K562 (cell line): ENCODE results near the gene GIMAP8. TPM values are rescaled to one million over a fixed set of nuclear protein-coding genes. Genes with fewer than 3 reads are reported as not detected.
A peak's percentile ranks its signal among the peaks of the same experiment; 100 is the strongest.

ENCODE experiments used
- ATAC-seq: fragments of 200-7000 bp; cut with Tn5 transposase; 3 replicates; pipeline ENCODE4 v1.9.1; 2020; ENCODE audit warnings: moderate library complexity
- BruUV-seq: library from RNA; stranded (reverse); fragments of 400-500 nt; replicated peaks from 2 replicates; lab custom pipeline; 2021; lab: Mats Ljungman, UMichigan
- CTCF ChIA-PET: fragments of 300-600 bp; formaldehyde crosslinking; extraction: SDS; loops from one replicate; lab custom pipeline; 2021; ENCODE audit warnings: low intra/inter-chr PET ratio; lab: Yijun Ruan, JAX
- POLR2A ChIA-PET: fragments of 300-600, 350-650 bp; sonication (Branson Sonifier 250); formaldehyde crosslinking; extraction: SDS; loops from one replicate; lab custom pipeline; 2021; ENCODE audit warnings: antibody characterized with exemption, inconsistent platforms; lab: Yijun Ruan, JAX
- DNase-seq, 4 experiments: peaks; one replicate each; pipeline versions ENCODE4 v3.0.0 to v3.0.0-alpha.2; 2011 to 2018; ENCODE audit warnings: low spot score in 3 of 4, mixed read lengths in 3 of 4; ENCODE audit errors: extremely low read depth in 1 of 4
- FAIRE-seq: peaks from 2 replicates; lab custom pipeline; 2011; peaks lifted over from hg19 to GRCh38; lab: Jason Lieb, UNC
- H2AFZ ChIP-seq: 2 replicates; pipeline ENCODE4 v1.6.0; 2011; ENCODE audit warnings: low read depth, low read length, control low read depth, inconsistent platforms
- H3K27ac ChIP-seq: fragments of 200-600 bp; 3 replicates; pipeline ENCODE4 v1.8.0; 2011; ENCODE audit warnings: low read depth, mild to moderate bottlenecking, control low read depth, inconsistent platforms, low read length, moderate library complexity, mixed read lengths; ENCODE audit errors: extremely low read depth
- H3K27me3 ChIP-seq, 2 experiments: fragments of 300-600 bp in 1 of 2; 2 replicates in 1 of 2; 3 replicates in 1 of 2; pipeline versions ENCODE4 v1.6.0 to v1.8.0; 2011; ENCODE audit warnings: inconsistent platforms in 2 of 2, low read length in 2 of 2, mild to moderate bottlenecking in 1 of 2, mixed read lengths in 1 of 2, moderate library complexity in 1 of 2; ENCODE audit not compliant: control insufficient read depth in 2 of 2, insufficient read depth in 2 of 2
- H3K36me3 ChIP-seq: fragments of 300-600 bp; 3 replicates; pipeline ENCODE4 v1.8.0; 2011; ENCODE audit warnings: mild to moderate bottlenecking, low read length, inconsistent platforms; ENCODE audit not compliant: control insufficient read depth, insufficient read depth
- H3K4me1 ChIP-seq, 2 experiments: fragments of 200-600 bp in 1 of 2; replicated peaks in 1 of 2; 2 replicates in 1 of 2; 3 replicates in 1 of 2; pipeline versions ENCODE4 v1.5.1 to v1.8.0; 2011; ENCODE audit warnings: inconsistent platforms in 2 of 2, low read length in 2 of 2, mild to moderate bottlenecking in 1 of 2, mixed read lengths in 1 of 2, moderate library complexity in 1 of 2; ENCODE audit not compliant: control insufficient read depth in 2 of 2, insufficient read depth in 2 of 2
- H3K4me2 ChIP-seq: 2 replicates; pipeline ENCODE4 v1.6.1; 2011; ENCODE audit warnings: low read length, control low read depth, inconsistent platforms, mixed read lengths; ENCODE audit not compliant: insufficient read depth
- H3K4me3 ChIP-seq: fragments of 200-600 bp; sonication (generic), shearing (Covaris generic); 2 replicates; pipeline ENCODE4 v1.5.1; 2016; ENCODE audit warnings: control low read depth, inconsistent platforms
- H3K79me2 ChIP-seq: fragments of 200-600 bp; 3 replicates; pipeline ENCODE4 v1.8.0; 2011; ENCODE audit warnings: low read length, inconsistent platforms; ENCODE audit not compliant: control insufficient read depth, insufficient read depth
- H3K9ac ChIP-seq, 2 experiments: 2 replicates each; pipeline versions ENCODE4 v1.6.0 to v1.6.1; 2011; ENCODE audit warnings: low read depth in 2 of 2, low read length in 2 of 2, control low read depth in 1 of 2, inconsistent platforms in 1 of 2, mild to moderate bottlenecking in 1 of 2, mixed read lengths in 1 of 2; ENCODE audit not compliant: insufficient read depth in 1 of 2
- H3K9me1 ChIP-seq: one replicate; pipeline ENCODE4 v1.6.0; 2011; ENCODE audit warnings: inconsistent platforms, mild to moderate bottlenecking, low read length, moderate library complexity; ENCODE audit not compliant: control insufficient read depth, insufficient read depth
- H3K9me3 ChIP-seq: replicated peaks from 2 replicates; pipeline ENCODE4 v1.5.1; 2011; ENCODE audit warnings: low read depth, low read length, inconsistent platforms; ENCODE audit not compliant: control insufficient read depth, insufficient read depth
- H4K20me1 ChIP-seq: replicated peaks from 2 replicates; pipeline ENCODE4 v1.6.1; 2011; ENCODE audit warnings: low read length, inconsistent platforms, mixed read lengths; ENCODE audit not compliant: control insufficient read depth, insufficient read depth
- CREB3L1 ChIP-seq: fragments of 450-650 bp; IDR thresholded peaks from 2 replicates; pipeline ENCODE4 v1.6.1; 2014; ENCODE audit warnings: low read depth, mild to moderate bottlenecking, moderate library complexity, borderline replicate concordance
- GMEB1 ChIP-seq: fragments of 250-450 bp; sonication (Bioruptor Pico); IDR thresholded peaks from 2 replicates; pipeline ENCODE4 v1.4.0; 2020; ENCODE audit warnings: mild to moderate bottlenecking
- MAFK ChIP-seq: IDR thresholded peaks from 2 replicates; pipeline ENCODE4 v1.6.1; 2011; ENCODE audit warnings: low read length, improper control_type of control experiment
- NFIC ChIP-seq: fragments of 450-650 bp; IDR thresholded peaks from 2 replicates; pipeline ENCODE4 v1.6.1; 2017; ENCODE audit warnings: mild to moderate bottlenecking, inconsistent platforms
- POLR3G ChIP-seq: IDR thresholded peaks from 2 replicates; pipeline ENCODE4 v1.6.1; 2011; ENCODE audit not compliant: insufficient read length, insufficient replicate concordance; ENCODE audit errors: extremely low read depth
- RNF2 ChIP-seq: sonication (generic); IDR thresholded peaks from 2 replicates; pipeline ENCODE4 v1.6.1; 2016
- SRSF7 ChIP-seq: fragments of 200-400 bp; formaldehyde crosslinking; optimal IDR thresholded peaks from 2 replicates; pipeline ENCODE3; 2017; ENCODE audit warnings: mild to moderate bottlenecking, low read depth, low read length
- ZNF609 ChIP-seq: sonication (generic); formaldehyde crosslinking; IDR thresholded peaks from 2 replicates; pipeline ENCODE4 v1.8.1; 2023; ENCODE audit warnings: missing genetic modification reagents, mild to moderate bottlenecking, borderline replicate concordance
- WGBS: fragments of 100-300 bp; shearing (Covaris generic); methylation state at CpG from one replicate; pipeline ENCODE4 v1.1.6; 2016; ENCODE audit warnings: low coverage, mixed read lengths; ENCODE audit not compliant: insufficient coverage; ENCODE audit errors: missing lambda C conversion rate; 5-methylcytosine and 5-hydroxymethylcytosine counted together
- in situ Hi-C: fragments of 300-500 bp; cut with MboI; formaldehyde crosslinking; loops from 4 replicates; pipeline ENCODE4 v1.15.0; 2018; ENCODE audit warnings: inconsistent platforms, mixed read lengths
- intact Hi-C: fragments of 100-400 bp; cut with micrococcal nuclease; formaldehyde crosslinking; loops from 2 replicates; pipeline ENCODE4 v1.14.2; 2022
- polyA plus RNA-seq, 8 experiments: library from polyadenylated mRNA; depleted of rRNA in 4 of 8; stranded (reverse) in 5 of 8; unstranded in 3 of 8; fragments of >200 nt; fragmentation: Nextera tagmentation in 2 of 8; fragmentation: Illumina TruSeq in 1 of 8; extraction: Ambion mirVana in 2 of 8; extraction: Trizol in 1 of 8; gene quantifications; 2 replicates each; pipeline versions ENCODE4 v1.2.1 to v1.2.3, GENCODE V29; 2011 to 2014; ENCODE audit warnings: inconsistent platforms in 1 of 8, missing spikeins in 1 of 8
- total RNA-seq, 7 experiments: library from RNA; depleted of rRNA in 6 of 7; stranded (reverse); fragments of >200 nt in 6 of 7; fragmentation: Illumina TruSeq in 2 of 7; extraction: Trizol in 2 of 7; gene quantifications; 2 replicates each; pipeline versions ENCODE4 v1.2.1 to v1.2.3, GENCODE V29; 2011 to 2021; ENCODE audit warnings: low replicate concordance in 1 of 7
- TF ChIP-seq, protein P1 (sequence below): sonication (generic); formaldehyde crosslinking; IDR thresholded peaks from 2 replicates; pipeline ENCODE4 v1.4.0; 2020; ENCODE audit warnings: mild to moderate bottlenecking, missing genetic modification reagents

The GIMAP8 gene
- total and polyA plus RNA-seq, 9 of the 15 experiments (the other 6 are each of a cell fraction or from before 2014, with no cell fraction given) = not detected

GRCh38 chr7:150400788-150401423 is 49.5 kb upstream of the GIMAP8 start:
- ChIA-PET POLR2A (interaction anchor here (0.6 to 3.7 kb wide), 8 partner anchors 8 to 789 kb away, joined by 3 to 20 read pairs (median 4); partner anchors contain the start of gene REPIN1), CTCF (no interaction called here)
- peaks cover 16% of the 10 kb centered on the region; the same call in 2 of the 3 replicates for H3K79me2 ChIP-seq
- H4K20me1 ChIP-seq = no peaks in the 10 kb centered on the region
- peak overlapping the region; percentile 12 to 21; a peak in 2 of 4 replicates for H3K9ac ChIP-seq
- DNase-seq (no peak), FAIRE-seq (no peak), ATAC-seq (no peak)
- peak overlapping the region; percentile 66 for H3K27ac ChIP-seq
- no peak overlapping the region for H3K4me3 ChIP-seq
- peaks cover 10% of the 10 kb centered on the region for H3K9me1 ChIP-seq
- H3K9me3 ChIP-seq = no peaks in the 10 kb centered on the region
- intact Hi-C loops = loop anchor here (1.0 to 2.0 kb wide), 2 partner anchors 22 to 32 kb away; partner anchors contain the start of genes REPIN1 and ZNF775
- in situ Hi-C loops = no loop called here
- 77% methylated on average over 15 of the region's 15 CpGs for WGBS
- H2AFZ ChIP-seq = 0 out of 2 replicates have a peak overlapping the region, but pooled peaks have one; percentile 28
- H3K27me3 ChIP-seq = no peaks in the 10 kb centered on the region
- H3K4me2 ChIP-seq = peak overlapping the region; percentile 56; the same call in 1 of the 2 replicates
- H3K4me1 ChIP-seq = peaks cover 52 to 68% of the 10 kb centered on the region in 2 experiments
- peaks cover 27% of the 10 kb centered on the region; the same call in 2 of the 3 replicates for H3K36me3 ChIP-seq
- TSS peak; percentile 29 for BruUV-seq
- TF ChIP-seq NFIC = 0 out of 2 replicates have a peak, but pooled peaks have one; percentile 1
- no peak for TF ChIP-seq GMEB1 (CRISPR knock-in tag)
- 0 out of 2 replicates have a peak, but pooled peaks have one; percentile 8 for TF ChIP-seq RNF2
- TF ChIP-seq ZNF609 (CRISPR knock-in tag) = no peak
- TF ChIP-seq POLR3G = no peak
- no peak for TF ChIP-seq MAFK
- TF ChIP-seq, protein P1, sequence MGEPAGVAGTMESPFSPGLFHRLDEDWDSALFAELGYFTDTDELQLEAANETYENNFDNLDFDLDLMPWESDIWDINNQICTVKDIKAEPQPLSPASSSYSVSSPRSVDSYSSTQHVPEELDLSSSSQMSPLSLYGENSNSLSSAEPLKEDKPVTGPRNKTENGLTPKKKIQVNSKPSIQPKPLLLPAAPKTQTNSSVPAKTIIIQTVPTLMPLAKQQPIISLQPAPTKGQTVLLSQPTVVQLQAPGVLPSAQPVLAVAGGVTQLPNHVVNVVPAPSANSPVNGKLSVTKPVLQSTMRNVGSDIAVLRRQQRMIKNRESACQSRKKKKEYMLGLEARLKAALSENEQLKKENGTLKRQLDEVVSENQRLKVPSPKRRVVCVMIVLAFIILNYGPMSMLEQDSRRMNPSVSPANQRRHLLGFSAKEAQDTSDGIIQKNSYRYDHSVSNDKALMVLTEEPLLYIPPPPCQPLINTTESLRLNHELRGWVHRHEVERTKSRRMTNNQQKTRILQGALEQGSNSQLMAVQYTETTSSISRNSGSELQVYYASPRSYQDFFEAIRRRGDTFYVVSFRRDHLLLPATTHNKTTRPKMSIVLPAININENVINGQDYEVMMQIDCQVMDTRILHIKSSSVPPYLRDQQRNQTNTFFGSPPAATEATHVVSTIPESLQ = 0 out of 2 replicates have a peak, but pooled peaks have one; percentile 7
- TF ChIP-seq SRSF7 = no peak
- TF ChIP-seq CREB3L1 = no peak
